Measurements from ENCODE around the gene MXI1.

Gene MXI1

GRCh38 chr10:110275128-110275729 lies 67.8 kb downstream of the MXI1 start:
- no peak for DNase-seq (ENCODE audit: low spot score)

- DNase-seq (ENCODE audit: low spot score), result no peak
Measured at GRCh38 chr10:110276603-110277002, 69.2 kb downstream of the MXI1 start.

- no peak for DNase-seq (ENCODE audit: low spot score)
Measured at GRCh38 chr10:110277591-110277990, 70.2 kb downstream of the MXI1 start.

GRCh38 chr10:110278562-110279406 lies 71.4 kb downstream of the MXI1 start:
- no peak for DNase-seq (ENCODE audit: low spot score)

- DNase-seq (ENCODE audit: low spot score), result peak; percentile 25
Measured at GRCh38 chr10:110279407-110279986, 72.1 kb downstream of the MXI1 start.

GRCh38 chr10:110284262-110284661 lies 76.9 kb downstream of the MXI1 start:
- no peak for DNase-seq (ENCODE audit: low spot score)

- DNase-seq (ENCODE audit: low spot score), result no peak
Measured at GRCh38 chr10:110285501-110285900, 78.1 kb downstream of the MXI1 start.

- no peak for DNase-seq (ENCODE audit: low spot score)
Measured at GRCh38 chr10:110286841-110287240, 79.4 kb downstream of the MXI1 start.

- no peak for DNase-seq (ENCODE audit: low spot score)
Measured at GRCh38 chr10:110296966-110297365, 89.6 kb downstream of the MXI1 start.

- no peak for DNase-seq (ENCODE audit: low spot score)
Measured at GRCh38 chr10:110300486-110300986, 93.1 kb downstream of the MXI1 start.

- no peak for DNase-seq (ENCODE audit: low spot score)
Measured at GRCh38 chr10:110303681-110304080, 96.3 kb downstream of the MXI1 start.

- DNase-seq (ENCODE audit: low spot score), result no peak
Measured at GRCh38 chr10:110304394-110304779, 97.0 kb downstream of the MXI1 start.

GRCh38 chr10:110304780-110305421 lies 97.5 kb downstream of the MXI1 start, which contains the start of gene SMNDC1:
SMNDC1 (minus strand) TSS chr10:110304920; CDS start chr10:110303587, 1,333 bp downstream.
- DNase-seq (ENCODE audit: low spot score), result peak; percentile 96

- peak; percentile 48 for DNase-seq (ENCODE audit: low spot score)
Measured at GRCh38 chr10:110305767-110306451, 98.5 kb downstream of the MXI1 start.

- DNase-seq (ENCODE audit: low spot score), result no peak
Measured at GRCh38 chr10:110306452-110306768, 99.0 kb downstream of the MXI1 start.

- no peak for DNase-seq (ENCODE audit: low spot score)
Measured at GRCh38 chr10:110307805-110308204, 100.4 kb downstream of the MXI1 start.

GRCh38 chr10:110310741-110311140 lies 103.3 kb downstream of the MXI1 start:
- DNase-seq (ENCODE audit: low spot score), result no peak

GRCh38 chr10:110311357-110311949 lies 104.0 kb downstream of the MXI1 start:
- peak; percentile 22 for DNase-seq (ENCODE audit: low spot score)

- DNase-seq (ENCODE audit: low spot score), result no peak
Measured at GRCh38 chr10:110312206-110312605, 104.8 kb downstream of the MXI1 start.

GRCh38 chr10:110313674-110314073 lies 106.3 kb downstream of the MXI1 start:
- DNase-seq (ENCODE audit: low spot score), result no peak
